ENCODE results near the gene FOXM1. TPM values are rescaled to one million over a fixed set of nuclear protein-coding genes. Genes with fewer than 3 reads are reported as not detected.

Gene FOXM1
- total RNA-seq, 1 experiment from 2014 or later, result 200 TPM

DNA sequence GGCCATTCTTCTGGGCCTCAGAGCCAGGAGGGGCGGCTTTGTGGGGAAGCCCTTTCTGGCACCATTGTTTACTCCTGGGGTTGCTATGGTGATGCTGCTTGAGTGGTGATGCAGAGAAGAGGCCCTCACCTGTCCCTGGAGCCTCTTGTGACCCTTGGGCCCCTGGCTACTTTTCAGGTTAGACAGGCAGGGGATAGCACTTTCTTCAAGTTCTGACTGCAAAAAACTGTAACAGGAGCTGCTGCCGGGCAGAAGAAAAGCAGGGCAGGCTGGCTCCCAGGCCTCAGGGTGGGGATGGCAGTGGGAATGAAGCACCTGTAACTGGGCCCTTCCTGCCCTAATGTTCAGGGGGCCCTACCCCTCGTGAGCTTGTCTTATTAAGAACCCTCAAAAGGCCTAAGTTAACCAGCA, 19.9 kb downstream of the FOXM1 start, which contains the start of gene TEX52:
Gene TEX52 (minus strand): TSS at position 19 of the 411 bp plus-strand sequence. CDS start 13 bp downstream, at position 6.
- Histone ChIP-seq H3K27ac (ENCODE audit: low read depth, low read length, poor library complexity, severe bottlenecking) (no peak within 1 kb of the TSS), H3K9me3 (ENCODE audit: low read depth, low read length, poor library complexity, severe bottlenecking) (no peaks in the 10 kb centered on the region), H3K4me3 (ENCODE audit: low read depth, low read length, poor library complexity, severe bottlenecking) (no peak within 1 kb of the TSS), H3K27me3 (replicated peaks; ENCODE audit: insufficient read depth, low read depth, low read length, poor library complexity) (no peaks in the 10 kb centered on the region), H3K36me3 (ENCODE audit: insufficient read depth, low read length, poor library complexity, severe bottlenecking) (peaks cover 38% of the 10 kb centered on the region), H3K4me1 (ENCODE audit: insufficient read depth, low read length, poor library complexity, severe bottlenecking) (no peaks in the 10 kb centered on the region)
- no TSS peak for BruUV-seq (replicated peaks)
- no peak for TF ChIP-seq EZH2 (IDR thresholded peaks at IDR 0.05; ENCODE audit: borderline replicate concordance, low read depth, low read length, poor library complexity, severe bottlenecking)
- TF ChIP-seq, protein P1, sequence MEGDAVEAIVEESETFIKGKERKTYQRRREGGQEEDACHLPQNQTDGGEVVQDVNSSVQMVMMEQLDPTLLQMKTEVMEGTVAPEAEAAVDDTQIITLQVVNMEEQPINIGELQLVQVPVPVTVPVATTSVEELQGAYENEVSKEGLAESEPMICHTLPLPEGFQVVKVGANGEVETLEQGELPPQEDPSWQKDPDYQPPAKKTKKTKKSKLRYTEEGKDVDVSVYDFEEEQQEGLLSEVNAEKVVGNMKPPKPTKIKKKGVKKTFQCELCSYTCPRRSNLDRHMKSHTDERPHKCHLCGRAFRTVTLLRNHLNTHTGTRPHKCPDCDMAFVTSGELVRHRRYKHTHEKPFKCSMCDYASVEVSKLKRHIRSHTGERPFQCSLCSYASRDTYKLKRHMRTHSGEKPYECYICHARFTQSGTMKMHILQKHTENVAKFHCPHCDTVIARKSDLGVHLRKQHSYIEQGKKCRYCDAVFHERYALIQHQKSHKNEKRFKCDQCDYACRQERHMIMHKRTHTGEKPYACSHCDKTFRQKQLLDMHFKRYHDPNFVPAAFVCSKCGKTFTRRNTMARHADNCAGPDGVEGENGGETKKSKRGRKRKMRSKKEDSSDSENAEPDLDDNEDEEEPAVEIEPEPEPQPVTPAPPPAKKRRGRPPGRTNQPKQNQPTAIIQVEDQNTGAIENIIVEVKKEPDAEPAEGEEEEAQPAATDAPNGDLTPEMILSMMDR (conservative IDR thresholded peaks at IDR 0.05; ENCODE audit: low read depth, low read length), result no peak
- ChIA-PET POLR2A (ENCODE audit: low non-redundant PET) (interaction anchor here (0.6 kb wide), 1 partner anchor 55 kb away, joined by 3 read pairs; no protein-coding TSS in a partner anchor), CTCF (interaction anchor here (0.6 to 1.1 kb wide), 2 partner anchors 20 to 30 kb away, joined by 3 to 4 read pairs; partner anchors contain the start of genes FOXM1 and RHNO1)
- intact Hi-C loops (cut with micrococcal nuclease; ENCODE audit: unreplicated experiment), result no loop called here
- no peak for DNase-seq (ENCODE audit: low spot score)

DNA sequence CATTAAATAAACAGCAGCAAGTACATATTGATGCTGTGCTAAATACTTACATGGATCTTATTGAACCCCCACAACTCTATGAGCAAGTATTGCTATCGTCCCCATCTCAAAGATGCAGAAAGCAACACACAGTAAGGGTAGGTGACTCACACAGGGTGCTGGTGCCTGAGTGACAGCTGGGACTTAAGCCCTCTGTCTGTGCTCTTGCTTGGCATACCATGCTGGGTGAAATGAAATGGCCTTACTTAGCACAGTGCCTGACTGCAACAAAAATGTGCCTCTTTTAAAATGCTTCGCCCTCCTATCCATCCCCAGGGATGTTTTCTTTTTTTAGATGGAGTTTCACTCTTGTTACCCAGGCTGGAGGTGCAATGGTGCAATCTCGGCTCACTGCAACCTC, 20.9 kb downstream of the FOXM1 start:
- ChIA-PET CTCF (interaction anchor here (1.1 kb wide), 1 partner anchor 21 kb away, joined by 4 read pairs; the partner anchor contains the start of genes FOXM1 and RHNO1), POLR2A (ENCODE audit: low non-redundant PET) (interaction anchor here (0.6 kb wide), 1 partner anchor 40 kb away, joined by 20 read pairs; no protein-coding TSS in a partner anchor)
- DNase-seq (ENCODE audit: low spot score), result peak; percentile 54
- Histone ChIP-seq H3K4me1 (ENCODE audit: insufficient read depth, low read length, poor library complexity, severe bottlenecking) (no peaks in the 10 kb centered on the region), H3K36me3 (ENCODE audit: insufficient read depth, low read length, poor library complexity, severe bottlenecking) (peaks cover 30% of the 10 kb centered on the region), H3K9me3 (ENCODE audit: low read depth, low read length, poor library complexity, severe bottlenecking) (no peaks in the 10 kb centered on the region), H3K27ac (ENCODE audit: low read depth, low read length, poor library complexity, severe bottlenecking) (no peak overlapping the region), H3K27me3 (replicated peaks; ENCODE audit: insufficient read depth, low read depth, low read length, poor library complexity) (no peaks in the 10 kb centered on the region), H3K4me3 (ENCODE audit: low read depth, low read length, poor library complexity, severe bottlenecking) (no peak overlapping the region)
- no peak for TF ChIP-seq EZH2 (IDR thresholded peaks at IDR 0.05; ENCODE audit: borderline replicate concordance, low read depth, low read length, poor library complexity, severe bottlenecking)
- TF ChIP-seq, protein P1 (conservative IDR thresholded peaks at IDR 0.05; ENCODE audit: low read depth, low read length), result no peak
- BruUV-seq (replicated peaks), result no TSS peak
- intact Hi-C loops (cut with micrococcal nuclease; ENCODE audit: unreplicated experiment), result no loop called here

DNA sequence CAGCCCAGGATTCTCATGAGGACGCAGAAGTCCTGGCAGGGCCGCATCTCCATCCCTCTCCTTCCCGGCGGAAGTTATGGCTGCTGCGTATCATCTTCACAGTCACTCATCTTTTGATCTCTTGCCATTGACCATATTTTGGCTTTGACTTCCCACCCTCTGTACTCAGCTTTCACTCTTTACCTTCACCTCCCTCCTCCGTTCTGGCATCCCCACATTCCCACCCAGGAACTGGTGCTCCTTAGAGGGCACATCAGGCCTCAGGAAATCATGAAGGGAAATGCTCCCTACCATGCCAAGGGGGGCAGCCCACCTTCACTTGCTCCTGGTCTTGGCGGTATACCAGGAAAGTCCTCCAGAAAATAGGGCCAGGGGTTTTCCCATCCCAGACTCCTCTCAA, 21.4 kb downstream of the FOXM1 start:
- no peak for TF ChIP-seq EZH2 (IDR thresholded peaks at IDR 0.05; ENCODE audit: borderline replicate concordance, low read depth, low read length, poor library complexity, severe bottlenecking)
- TF ChIP-seq, protein P1 (conservative IDR thresholded peaks at IDR 0.05; ENCODE audit: low read depth, low read length), result no peak

More for the DNA sequence above, 21.4 kb downstream of the FOXM1 start:
- ChIA-PET CTCF (interaction anchor here (2.2 kb wide), 1 partner anchor 89 kb away, joined by 14 read pairs; no protein-coding TSS in a partner anchor), POLR2A (ENCODE audit: low non-redundant PET) (no interaction called here)
- DNase-seq (ENCODE audit: low spot score), result no peak
- Histone ChIP-seq H3K27me3 (replicated peaks; ENCODE audit: insufficient read depth, low read depth, low read length, poor library complexity) (no peaks in the 10 kb centered on the region), H3K36me3 (ENCODE audit: insufficient read depth, low read length, poor library complexity, severe bottlenecking) (peaks cover 29% of the 10 kb centered on the region), H3K4me1 (ENCODE audit: insufficient read depth, low read length, poor library complexity, severe bottlenecking) (no peaks in the 10 kb centered on the region), H3K4me3 (ENCODE audit: low read depth, low read length, poor library complexity, severe bottlenecking) (no peak overlapping the region), H3K27ac (ENCODE audit: low read depth, low read length, poor library complexity, severe bottlenecking) (no peak overlapping the region), H3K9me3 (ENCODE audit: low read depth, low read length, poor library complexity, severe bottlenecking) (no peaks in the 10 kb centered on the region)
- BruUV-seq (replicated peaks), result no TSS peak
- intact Hi-C loops (cut with micrococcal nuclease; ENCODE audit: unreplicated experiment), result no loop called here

Measured in A673 (cell line).